Smooth muscle cell of bladder (primary cell): ENCODE measurements around the gene TLCD2. TPM values are rescaled to one million over a fixed set of nuclear protein-coding genes. Genes with fewer than 3 reads are reported as not detected.

Source experiments
- total RNA-seq: library from RNA; depleted of rRNA; stranded (reverse); fragments of >200 nt; gene quantifications from 2 replicates; pipeline ENCODE4 v1.2.3, GENCODE V29; 2014

TLCD2 gene, protein sequence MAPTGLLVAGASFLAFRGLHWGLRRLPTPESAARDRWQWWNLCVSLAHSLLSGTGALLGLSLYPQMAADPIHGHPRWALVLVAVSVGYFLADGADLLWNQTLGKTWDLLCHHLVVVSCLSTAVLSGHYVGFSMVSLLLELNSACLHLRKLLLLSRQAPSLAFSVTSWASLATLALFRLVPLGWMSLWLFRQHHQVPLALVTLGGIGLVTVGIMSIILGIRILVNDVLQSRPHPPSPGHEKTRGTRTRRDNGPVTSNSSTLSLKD
- 4.4 and 5.0 TPM in 2 replicates for total RNA-seq

DNA sequence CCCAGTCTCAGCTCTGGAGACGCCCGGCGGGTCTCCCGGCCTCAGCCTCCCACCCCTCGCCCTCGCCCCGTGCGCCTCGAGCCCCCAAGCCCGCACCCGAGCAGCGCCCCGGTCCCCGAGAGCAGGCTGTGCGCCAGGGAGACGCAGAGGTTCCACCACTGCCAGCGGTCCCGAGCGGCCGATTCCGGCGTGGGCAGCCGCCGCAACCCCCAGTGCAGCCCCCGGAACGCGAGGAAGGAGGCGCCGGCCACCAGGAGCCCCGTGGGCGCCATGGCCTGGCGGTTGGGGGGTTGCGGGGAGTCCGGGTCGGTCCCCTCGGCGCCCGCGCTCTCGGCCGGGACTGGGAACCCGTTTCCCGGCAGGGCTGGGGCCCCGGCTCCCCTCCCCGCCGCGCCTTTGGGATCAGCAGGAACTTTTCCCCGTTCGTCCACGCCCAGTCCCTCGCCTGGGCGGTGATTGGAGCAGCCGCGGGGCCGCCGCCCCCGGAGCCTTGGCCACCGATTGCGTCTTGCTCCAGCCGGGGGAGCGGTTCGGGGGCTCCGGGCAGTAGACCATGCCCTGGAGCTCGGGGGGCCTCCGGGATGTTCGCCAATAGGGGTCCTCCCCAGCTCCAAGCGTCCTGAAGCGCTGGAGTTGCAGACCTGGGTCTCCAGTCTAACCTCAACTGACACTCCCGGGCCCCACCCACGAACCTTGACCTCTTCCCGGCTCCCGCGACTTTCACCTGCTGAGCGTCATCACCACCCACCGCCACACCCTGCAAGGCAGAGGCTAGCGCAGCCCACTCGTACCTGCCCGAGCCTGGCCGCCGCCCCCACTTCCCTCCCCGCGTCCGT, at the start of gene TLCD2:
Gene TLCD2 (minus strand): TSS at position 407 of the 836 bp plus-strand sequence. CDS start 135 bp downstream, at position 272.

DNA sequence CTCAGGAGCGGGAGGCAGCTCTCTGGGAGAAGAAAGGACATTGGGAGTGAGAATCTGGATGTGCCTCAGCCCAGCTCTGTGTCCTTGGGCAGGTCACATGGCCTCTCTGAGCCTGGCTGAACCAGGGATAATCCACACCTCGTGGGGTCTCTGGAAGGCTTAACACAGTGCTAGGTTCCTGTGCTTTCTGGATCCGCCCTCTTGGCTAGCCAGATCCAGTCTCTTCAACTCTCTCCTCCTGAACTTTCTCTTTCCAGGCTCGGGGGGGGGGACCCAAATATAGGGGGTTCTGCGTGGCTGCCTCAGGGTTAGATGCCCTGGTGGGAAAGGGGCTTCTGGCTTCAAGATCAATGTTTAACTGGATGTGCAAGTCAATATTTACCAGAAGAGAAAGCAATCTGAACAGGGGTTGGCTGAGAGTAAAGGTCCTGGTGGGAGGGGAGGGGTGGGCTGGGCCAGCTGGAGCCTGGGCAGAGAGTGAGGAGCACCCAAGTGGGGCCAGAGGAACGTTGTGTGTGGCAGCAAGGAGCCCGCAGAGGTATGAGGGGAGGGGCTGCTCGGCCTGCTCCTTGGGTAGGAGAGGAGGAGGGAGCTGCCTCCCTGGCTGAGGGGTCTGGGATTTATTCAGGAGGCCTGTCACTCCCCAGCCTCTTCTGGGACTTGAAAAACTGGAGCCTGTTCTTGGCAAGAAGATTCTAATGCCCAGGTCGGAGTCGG, 32.4 kb upstream of the TLCD2 start, which contains the start of gene SERPINF2:
Gene SERPINF2 (plus strand): TSS at position 501 of the 717 bp plus-strand sequence. CDS start 2,125 bp downstream, outside the sequence.

GRCh38 chr17:1724351-1724868, 14.2 kb upstream of the TLCD2 start, which contains the start of gene WDR81:
Gene WDR81, plus strand, starts transcription at chr17:1724704. Its CDS starts 256 bp downstream, at chr17:1724960.

GRCh38 chr17:1684378-1685189, 25.6 kb downstream of the TLCD2 start, which contains the start of gene PRPF8:
Gene PRPF8, minus strand, starts transcription at chr17:1684867. Its CDS starts 296 bp downstream, at chr17:1684571.

Other genes starting within 250 kb of the TLCD2 start
- 113 and 132 TPM in 2 replicates for gene MYO1C, start 217.7 kb downstream of the TLCD2 start, total RNA-seq
- gene INPP5K, start 193.8 kb downstream of the TLCD2 start, total RNA-seq, result 23.5 and 28.2 TPM in 2 replicates
- gene PITPNA, start 147.6 kb downstream of the TLCD2 start, total RNA-seq, result 13.2 and 15.3 TPM in 2 replicates
- gene SLC43A2, start 81.5 kb downstream of the TLCD2 start, total RNA-seq, result 6.5 and 10.4 TPM in 2 replicates
- gene SCARF1, start 64.6 kb downstream of the TLCD2 start, total RNA-seq, result 0.14 and 0.65 TPM in 2 replicates
- 6.7 and 7.5 TPM in 2 replicates for gene RILP, start 60.5 kb downstream of the TLCD2 start, total RNA-seq
- gene PRPF8, start 25.5 kb downstream of the TLCD2 start, total RNA-seq, result 63.4 and 72.8 TPM in 2 replicates
- 20.1 and 31.9 TPM in 2 replicates for gene WDR81, start 14.3 kb upstream of the TLCD2 start, total RNA-seq
- under 0.01 and 0.28 TPM in 2 replicates for gene SERPINF2, start 32.5 kb upstream of the TLCD2 start, total RNA-seq
- 104 and 114 TPM in 2 replicates for gene SERPINF1, start 51.7 kb upstream of the TLCD2 start, total RNA-seq
- gene SMYD4, start 119.5 kb upstream of the TLCD2 start, total RNA-seq, result 5.1 and 7.0 TPM in 2 replicates
- gene RPA1, start 119.6 kb upstream of the TLCD2 start, total RNA-seq, result 15.2 and 32.9 TPM in 2 replicates